Activated CD8-positive, alpha-beta memory T cell treated with anti-CD3 and anti-CD28 coated beads for 4 hours (primary cell): ENCODE results near the gene VAMP5.
A peak's percentile ranks its signal among the peaks of the same experiment; 100 is the strongest.
"Not testable (repeated sequence)": the region's sequence is repeated elsewhere in the genome, so short reads cannot be mapped to it uniquely, and the experiment has no call there.

Experiments
- DNase-seq, 2 donors: peaks; one replicate each; pipeline ENCODE4 v3.0.0-alpha.2; 2020; ENCODE audit warnings: low read depth in 2 of 2

The VAMP5 gene

DNA sequence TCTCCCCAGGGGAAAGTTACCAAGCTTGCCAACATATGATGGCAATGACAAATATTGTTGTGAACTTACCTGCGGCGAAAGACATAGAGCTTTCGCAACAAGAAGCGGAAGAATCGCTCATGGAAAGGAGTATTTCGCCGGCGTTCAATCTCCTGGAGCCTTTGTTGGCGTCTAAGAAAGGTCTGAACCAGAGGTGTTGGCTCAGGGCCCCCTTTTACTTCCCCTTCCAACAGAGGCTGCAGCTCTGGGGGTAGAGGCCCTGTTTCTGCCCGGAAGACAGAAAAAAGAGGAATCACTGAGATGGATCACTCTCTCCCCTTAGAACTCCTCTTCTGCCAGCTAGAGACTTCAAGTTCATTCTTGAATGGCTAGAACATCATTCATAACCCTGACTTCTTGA lies 33.7 kb upstream of the VAMP5 start:
- no peak for DNase-seq

DNA sequence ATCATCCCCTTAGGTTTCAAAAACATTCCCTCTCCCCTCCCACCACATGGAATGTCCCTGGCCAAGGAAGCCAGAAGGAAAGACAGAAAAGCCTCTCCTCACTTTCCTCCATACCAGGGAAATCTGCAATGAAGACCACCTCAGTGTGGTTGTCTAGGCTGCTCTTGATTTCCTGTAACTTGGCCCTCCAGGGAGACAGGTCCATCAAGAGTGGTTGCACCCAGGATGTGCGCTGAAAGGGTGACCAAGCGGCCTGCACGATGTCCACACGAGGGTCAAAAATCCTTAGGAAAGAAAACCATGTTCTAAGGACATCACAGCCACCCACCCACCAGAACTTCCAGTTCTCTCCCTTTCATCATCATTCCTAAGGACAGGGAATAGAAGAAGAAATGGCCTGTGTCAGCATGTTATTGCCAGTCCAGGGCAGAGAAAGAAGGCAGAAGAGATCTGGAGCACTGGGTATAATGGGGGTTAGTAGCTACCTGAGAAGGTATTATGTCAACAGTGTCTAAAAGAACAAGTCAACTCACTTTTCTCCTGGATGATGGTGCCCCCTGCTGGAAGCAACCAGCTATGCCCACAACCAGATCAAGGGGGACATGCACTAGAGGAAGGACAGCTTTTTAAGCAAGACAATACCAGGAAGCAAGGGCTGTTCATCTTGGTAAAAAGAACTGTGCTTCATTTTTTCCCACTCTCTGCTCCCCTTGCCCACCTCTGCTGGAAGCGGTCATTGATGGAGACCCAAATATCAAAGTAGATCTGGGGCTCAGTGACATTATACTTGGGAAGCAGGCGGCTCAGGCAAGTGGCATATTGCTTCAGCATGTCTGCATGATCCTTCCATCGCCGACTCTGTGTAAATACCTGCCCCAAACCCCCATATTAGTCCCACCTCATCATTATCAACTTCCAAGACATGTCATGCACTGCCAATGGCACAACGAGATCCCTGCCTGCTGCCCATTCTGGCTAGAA lies 32.2 kb upstream of the VAMP5 start:
- DNase-seq: peak; percentile 80

DNA sequence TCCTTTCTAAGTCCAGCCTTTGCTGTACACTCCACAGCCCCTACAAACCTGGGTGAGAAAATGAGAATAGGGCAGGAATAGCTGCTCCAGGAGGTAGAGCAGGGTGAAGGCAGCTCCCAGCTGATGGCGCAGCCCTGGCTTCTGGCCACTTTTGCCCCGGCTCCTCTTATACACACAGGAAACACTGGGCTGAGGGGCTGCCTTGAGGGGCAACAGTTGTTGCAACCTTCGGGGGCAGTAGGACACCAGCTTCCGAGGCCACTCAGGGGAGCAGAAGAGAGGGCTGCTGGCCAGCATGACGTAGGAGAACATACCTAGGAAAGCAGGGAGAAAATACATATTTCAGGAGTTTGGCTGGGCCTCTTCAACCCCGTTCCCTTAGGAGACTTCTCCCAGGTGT lies 31.0 kb upstream of the VAMP5 start:
- DNase-seq: no peak

DNA sequence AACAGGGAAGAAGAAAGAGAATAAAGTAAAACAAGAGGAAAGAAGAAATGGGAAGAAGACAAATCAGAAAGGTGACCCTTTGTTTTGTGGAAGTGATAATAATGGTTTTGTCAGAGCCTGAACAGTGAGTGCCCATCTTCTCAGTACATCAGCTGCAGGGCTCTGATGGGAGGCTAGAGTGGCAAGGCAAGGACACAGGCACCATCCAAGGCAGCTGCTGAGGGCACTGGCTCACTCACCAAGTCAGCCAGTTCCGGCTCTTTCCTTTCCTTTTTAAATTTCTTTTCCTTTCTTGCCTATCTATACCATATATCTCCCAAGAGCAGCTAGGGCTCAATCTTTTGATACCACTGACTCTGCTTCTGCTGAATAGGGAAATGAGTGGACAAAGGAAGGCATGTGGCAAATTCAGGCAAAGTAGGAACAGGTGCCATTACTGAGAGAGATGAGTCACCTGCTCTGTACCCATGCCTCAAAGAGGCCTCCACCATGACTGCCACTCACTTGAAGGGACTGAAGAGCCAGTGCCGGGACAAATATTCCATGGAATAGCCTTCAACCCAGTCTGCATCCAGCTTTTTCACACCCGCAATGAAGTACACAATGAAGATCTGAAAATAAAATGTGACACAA lies 29.1 kb upstream of the VAMP5 start:
- DNase-seq: no peak

DNA sequence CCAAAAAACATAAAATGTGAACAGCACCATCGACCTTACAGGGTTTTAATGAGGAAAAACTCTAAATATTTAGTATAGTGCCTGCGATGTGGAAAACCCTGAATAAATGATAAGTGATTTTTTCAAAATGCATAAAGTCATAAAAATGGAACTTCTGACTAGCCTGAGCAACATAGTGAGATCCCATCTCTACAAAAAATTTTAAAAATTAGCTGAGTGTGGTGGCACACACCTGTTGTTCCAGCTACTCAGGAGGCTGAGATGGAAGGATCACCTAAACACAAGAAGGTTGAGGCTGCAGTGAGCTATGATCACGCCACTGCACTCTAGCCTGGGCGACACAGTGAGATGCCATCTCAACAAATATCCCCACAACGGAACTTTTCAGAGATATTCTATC lies 27.1 kb upstream of the VAMP5 start:
- no peak for DNase-seq

DNA sequence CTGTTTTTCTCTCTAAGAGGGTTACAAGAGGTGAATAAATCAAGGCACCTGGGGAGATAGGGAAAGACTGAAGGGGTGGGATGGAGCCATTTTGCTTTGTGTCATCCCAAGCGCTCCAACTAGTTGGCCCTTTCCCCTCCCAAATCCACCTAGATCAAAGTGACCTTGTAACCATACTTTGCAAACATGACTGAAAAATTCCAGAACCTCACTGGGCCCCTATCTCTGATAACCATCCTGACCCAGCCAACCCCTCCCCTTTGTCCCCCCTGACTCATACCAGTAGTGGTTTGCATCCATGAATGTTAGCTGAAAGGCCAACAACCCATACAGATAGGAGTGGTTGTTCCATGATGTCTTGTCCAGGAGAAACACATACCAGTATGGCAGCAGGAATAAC lies 26.1 kb upstream of the VAMP5 start:
- DNase-seq: no peak

DNA sequence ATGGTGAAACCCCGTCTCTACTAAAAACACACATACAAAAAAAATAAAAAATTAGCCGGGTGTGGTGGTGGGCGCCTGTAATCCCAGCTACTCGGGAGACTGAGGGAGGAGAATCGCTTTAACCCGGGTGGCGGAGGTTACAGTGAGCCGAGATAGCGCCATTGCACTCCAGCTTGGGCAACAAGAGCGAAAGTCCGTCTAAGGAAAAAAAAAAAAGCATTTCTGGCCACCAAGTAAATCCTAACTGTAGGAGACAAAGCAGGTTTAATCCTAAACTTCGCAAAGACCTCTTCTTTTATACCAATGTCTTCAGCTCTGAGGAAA lies 23.9 kb upstream of the VAMP5 start:
- DNase-seq: not testable (repeated sequence)

DNA sequence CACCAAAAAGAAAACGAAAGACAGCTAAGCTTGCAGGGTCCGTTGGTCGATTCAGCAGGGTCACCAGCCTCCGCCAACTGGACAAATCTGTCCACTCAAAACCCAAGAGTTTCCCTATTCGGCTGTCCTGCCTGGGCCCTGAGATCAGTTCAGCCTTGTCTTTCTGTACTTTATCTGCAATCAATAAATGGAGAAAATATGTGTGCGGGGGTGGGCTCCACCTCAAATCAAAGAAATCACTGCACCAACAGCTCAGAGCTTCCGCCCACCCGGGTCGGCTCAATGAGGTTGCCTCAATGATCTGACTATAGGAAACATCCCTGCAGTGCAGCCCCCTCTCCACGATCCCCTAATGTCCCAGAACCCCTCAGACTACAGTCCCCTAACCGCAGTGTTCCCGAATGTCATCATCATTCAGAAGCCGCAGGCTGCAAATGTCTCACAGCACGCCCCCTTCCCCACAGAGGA lies 23.4 kb upstream of the VAMP5 start:
- DNase-seq: peak in 1 of 2 donors; percentile 19

DNA sequence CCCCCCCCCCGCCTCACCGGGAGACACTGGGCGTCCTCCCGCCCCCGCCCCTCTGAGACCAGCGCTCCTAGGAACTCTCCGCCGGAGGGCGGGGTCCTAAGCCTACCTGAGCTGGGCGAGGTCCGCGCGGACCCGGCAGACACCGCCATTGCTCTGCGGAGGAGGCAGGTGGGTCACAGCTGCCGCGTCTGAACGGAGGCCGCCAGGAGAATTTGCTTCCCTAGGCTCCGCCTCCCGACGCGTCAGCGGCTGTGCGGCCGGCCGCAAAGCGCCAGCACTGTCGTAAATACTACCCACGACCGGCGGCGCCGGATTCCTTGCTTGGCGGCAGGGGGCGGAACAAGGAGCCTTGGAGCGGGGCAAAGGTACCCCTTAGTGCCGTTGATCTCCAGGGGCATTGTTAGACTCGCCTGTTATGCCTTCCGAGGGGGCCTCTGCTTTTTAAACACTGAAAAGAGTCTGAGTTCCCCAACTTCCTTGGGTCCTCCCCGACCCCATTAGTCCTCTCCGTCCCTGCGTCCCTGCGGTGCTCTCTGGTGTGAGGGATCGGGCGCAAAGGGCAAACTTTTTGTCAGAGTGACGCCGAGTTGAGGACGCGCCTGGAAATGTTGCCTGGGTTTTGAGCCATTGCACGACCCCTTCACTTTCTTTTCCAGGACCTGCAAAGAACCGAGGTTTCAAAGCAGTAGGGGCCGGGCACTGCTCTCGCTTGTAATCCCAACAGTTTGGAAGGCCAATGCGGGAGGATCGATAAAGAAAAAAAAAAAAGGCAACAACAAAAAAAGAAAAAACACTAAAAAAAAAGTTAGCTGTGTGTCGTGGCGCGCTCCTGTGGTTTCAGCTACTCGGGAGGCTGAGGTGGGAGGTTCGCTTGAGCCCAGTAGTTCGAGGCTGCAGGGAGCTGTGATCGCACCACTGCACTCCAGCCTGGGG lies 22.7 kb upstream of the VAMP5 start, which contains the start of gene GGCX:
GGCX (minus strand) TSS at position 214 of the 933 bp plus-strand sequence; CDS start at position 149, 65 bp downstream.
- peak; percentile 89 to 90 for DNase-seq

DNA sequence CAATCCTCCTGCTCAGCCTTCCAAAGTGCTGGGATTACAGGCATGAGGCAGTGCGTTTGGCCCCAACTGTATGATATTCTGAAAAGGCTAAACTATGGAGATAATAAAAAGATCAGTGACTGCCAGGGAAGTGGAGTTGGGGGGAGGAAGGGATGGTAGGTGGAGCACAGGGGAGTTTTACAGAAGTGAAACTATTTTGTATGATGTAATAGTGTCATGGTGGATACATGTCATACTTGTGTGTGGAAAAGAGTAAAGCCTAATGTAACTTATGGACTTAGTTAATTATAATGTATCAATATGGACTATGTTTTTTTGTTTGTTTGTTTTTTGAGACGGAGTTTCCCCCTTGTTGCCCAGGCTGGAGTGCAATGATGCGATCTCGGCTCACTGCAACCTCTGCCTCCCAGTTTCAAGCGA lies 20.1 kb upstream of the VAMP5 start:
- DNase-seq: no peak

DNA sequence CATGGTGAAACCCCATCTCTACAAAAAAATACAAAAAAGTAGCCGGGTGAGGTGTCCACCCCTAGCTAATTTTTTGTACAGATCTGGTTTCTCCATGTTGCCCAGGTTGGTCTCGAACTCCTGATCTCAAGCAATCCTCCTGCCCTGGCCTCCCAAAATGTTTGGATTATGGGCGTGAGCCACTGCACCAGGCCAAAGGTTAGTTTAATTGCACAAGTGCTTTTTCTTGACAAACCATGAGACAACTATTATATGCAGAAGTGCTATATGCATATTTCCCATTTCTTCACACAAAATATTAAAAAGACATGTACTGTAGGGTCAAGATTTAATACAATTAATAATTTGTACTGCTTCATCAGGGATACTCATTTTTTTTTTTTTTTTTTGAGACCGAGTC lies 18.0 kb upstream of the VAMP5 start:
- no peak for DNase-seq

DNA sequence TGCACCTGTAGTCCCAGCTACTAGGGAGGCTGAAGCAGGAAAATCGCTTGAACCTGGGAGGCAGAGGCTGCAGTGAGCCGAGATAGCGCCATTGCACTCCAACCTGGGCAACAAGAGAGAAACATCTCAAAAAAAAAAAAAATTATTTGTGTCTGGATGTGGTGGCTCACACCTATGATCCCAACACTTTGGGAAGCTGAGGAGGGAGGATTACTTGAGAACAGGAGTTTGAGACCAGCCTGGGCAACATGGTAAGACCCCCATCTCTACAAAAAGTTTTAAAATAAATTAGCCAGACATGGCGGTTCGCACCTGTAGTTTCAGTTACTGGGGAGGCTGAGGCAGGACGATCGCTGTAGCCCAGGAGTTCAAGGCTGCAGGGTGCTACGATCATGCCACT lies 8.5 kb upstream of the VAMP5 start:
- DNase-seq: no peak

DNA sequence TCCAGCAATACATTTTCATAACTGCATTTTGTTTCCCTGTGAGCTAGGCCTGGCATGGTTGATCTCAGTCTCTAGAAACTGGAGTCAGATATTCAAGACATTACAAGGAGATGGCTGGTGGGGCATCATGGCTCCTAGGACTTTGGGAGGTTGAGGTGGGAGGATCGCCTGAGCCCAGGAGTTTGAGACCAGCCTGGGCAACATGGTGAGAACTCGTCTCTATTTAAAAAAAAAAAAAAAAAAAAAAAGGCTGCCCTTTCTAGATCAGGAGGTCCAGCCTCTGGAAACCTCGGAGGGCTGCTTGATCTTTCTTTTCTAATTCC lies 7.2 kb upstream of the VAMP5 start:
- DNase-seq: no peak

DNA sequence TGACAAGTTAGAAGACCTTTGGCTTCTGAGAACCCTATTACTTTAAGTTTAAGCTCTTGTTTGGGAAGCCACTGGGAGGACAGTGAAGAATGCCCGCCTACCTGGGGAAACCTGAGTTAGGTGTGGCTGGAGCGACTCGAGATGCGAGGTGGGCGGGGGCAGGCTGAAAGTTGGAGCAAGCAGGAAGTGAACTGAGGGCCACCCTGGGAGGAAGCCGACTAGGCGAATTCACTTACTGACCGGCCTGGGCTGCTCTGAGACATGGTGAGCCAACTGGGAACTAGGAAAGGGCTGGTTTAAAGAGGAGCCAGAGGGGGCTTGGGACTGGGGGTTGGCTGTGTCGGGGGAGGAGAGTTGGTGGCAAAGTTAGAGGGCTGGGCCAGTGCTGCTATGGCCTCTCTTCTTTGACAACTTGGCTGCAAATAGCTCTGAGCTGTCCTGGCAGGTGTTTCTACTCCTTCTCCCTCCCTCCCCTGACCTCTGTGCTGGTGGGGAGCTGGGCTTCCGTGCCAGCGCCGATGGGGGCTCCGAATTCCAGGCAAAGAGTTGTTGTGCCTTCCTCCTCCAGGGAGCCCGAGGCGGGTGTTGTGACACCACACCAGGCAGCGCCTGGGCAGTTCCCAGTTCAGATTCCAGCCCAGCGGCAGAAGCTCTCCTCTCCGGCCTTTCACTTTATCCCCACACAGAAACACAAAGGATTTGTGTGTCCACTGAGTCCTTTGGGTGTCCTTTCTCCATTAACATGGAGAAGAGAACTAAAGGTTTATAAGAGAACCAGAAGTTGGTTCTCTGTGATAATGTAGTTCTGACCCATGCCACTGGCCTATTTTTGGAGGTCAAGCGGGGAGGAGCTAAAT lies 6.6 kb upstream of the VAMP5 start, which contains the start of gene VAMP8:
VAMP8 (plus strand) TSS at position 201 of the 857 bp plus-strand sequence; CDS start at position 262, 61 bp downstream.
- peak in 1 of 2 donors; percentile 34 for DNase-seq

DNA sequence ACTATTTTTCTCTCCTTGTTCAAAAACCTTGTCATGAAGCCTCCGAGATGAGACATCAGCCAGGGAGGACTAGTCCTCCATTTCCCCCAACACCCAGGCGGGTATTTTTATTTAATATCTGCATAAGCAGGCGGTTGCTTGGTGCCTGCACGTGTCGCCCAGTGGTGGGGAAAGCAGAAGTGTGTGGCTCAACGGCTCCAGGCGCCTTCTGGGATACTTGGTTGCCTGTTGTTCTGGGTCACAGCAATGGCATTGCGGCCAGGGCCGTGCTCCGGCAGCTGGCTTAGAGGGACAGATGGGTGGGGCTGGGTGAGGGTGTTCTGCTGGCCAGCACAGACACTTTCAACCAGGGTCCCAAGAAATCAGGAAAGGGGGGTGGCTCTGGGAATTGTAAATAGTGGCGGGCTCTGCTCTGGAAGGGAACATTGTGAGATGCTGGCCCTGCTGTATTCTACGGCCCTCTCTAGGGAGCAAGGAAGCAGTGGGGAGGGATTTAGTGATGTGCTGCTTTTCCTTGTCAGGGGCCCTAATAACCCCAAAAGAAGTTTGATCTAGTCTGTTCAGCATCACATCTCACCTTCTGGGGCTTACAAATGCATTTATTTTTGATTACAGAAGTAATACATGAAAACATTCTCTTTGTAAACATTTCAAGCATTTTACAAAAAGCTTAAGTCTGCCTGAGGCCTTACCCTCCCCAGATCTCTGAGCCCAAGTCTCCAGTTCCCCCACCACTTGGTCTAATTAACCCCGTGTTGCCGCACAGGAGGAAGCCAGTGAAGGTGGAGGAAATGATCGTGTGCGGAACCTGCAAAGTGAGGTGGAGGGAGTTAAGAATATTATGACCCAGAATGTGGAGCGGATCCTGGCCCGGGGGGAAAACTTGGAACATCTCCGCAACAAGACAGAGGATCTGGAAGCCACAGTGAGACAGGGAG lies 5.7 kb upstream of the VAMP5 start:
- DNase-seq: no peak

DNA sequence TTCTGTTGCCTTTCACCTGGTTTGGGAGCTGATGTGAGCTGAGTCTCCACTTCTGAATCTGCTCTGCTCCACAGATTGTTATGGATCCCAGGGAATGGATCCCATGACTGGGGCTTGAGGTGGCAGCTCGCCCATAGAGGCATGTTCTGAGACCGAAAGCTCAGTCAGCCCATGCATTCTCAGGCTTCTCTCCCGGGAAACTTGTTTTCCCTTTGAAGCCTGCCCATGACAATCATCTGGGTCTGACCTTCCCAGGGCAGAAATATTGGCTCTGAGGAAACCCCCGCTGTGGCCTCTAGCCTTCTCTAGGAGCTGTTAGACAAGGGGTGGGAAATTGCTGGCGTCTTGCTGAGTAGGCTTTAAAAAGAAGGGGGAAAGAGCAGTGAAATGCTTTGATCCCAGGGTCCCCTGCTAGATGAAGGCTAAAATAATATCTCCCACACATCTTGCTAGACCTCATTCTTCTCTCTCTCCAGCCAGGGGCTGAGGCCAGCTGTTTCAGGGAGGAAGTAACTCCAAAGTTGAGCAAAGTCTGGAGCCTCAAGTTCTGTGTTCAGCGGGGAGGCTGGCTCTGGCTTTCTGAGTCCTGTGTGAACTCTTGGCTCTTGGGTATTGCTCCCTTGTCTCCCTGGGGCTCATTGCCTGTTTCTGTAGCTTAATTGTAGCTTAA lies 4.8 kb upstream of the VAMP5 start:
- no peak for DNase-seq

DNA sequence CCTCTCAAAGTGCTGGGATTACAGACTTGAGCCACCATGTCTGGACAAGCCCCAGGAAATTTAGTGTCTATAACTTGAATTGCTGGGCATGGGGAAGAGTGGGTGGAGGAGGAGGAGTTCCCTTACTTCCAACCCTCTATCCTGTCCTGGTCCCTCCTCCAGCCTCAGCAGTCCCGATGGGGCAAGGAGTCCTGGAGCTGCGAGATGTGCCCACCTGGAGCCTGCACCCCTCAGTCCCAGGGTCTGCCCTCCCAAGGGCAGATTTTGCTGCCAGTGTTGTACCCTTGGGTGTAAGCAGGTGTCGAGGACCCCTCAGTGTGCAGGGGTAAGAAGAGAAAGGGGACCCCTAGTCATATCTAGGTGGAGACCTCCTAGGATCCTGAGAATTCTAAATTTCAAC lies 4.0 kb upstream of the VAMP5 start:
- DNase-seq: no peak

DNA sequence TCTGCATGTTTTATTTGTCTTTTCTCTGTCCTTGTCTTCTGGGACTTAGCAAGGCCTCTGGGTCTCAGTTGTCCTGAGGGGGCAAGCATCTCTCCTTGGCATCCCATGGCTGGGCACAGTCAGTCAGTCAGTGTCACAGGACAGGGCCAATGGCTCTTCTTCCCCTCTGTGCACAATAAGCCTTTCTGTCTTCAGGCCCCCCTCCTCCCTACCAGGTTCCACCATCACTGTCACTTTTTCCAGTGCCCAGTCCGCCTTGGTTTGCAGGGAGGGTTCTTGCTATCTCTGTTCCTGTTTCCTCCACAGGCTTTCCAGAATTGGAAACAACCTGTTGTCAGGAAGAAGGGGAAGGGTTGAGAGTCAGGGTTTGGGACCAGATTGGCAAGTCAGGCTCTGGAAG lies 1.7 kb upstream of the VAMP5 start:
- DNase-seq: no peak

DNA sequence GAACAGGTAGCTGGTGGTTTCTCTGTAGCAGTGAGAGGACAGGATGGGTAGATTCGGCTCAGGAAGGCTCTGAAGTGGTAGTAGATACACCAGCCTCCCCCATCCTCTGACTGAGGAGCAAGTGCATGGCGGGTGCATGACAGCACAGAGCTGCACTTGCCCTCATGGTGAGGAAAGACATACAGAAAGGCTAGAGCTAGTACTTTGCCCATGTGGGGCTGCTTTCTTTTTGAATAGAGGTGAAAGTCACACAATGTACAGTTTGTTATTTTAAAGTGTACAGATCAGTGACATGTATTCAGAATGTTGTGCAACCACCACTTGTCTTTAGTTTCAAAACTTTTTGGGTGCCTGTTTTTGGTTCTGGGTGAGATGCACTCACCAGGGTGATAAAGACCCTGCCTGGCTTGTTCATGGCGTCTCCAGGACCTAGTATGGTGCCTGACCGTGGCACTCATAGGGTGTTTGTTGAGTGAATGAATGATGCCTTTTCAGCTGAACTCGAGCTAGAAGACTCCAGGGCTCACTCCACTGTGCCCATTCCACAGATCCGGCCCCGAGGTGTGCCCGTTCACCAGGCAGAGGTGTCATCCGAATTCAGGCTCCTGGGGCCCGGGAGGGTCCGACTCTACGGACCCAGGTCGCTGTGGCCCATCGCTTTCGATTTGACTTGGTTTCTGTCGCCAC lies 421 bp upstream of the VAMP5 start:
- no peak for DNase-seq
